HT-29 (cell line): ENCODE data around the gene SATB1. TPM values are rescaled to one million over a fixed set of nuclear protein-coding genes. Genes with fewer than 3 reads are reported as not detected.
A peak's percentile ranks its signal among the peaks of the same experiment; 100 is the strongest.

Experiments used
- DNase-seq: peaks from one replicate; pipeline ENCODE4 v3.0.0-alpha.2; 2015; ENCODE audit warnings: low spot score
- total RNA-seq: library from RNA; depleted of rRNA; stranded (reverse); fragments of >200 nt; shearing (Covaris generic); gene quantifications from 2 replicates; pipeline ENCODE4 v1.2.3, GENCODE V29; 2014

Gene SATB1
- total RNA-seq, 1 experiment from 2014 or later: 12.6 TPM

DNA sequence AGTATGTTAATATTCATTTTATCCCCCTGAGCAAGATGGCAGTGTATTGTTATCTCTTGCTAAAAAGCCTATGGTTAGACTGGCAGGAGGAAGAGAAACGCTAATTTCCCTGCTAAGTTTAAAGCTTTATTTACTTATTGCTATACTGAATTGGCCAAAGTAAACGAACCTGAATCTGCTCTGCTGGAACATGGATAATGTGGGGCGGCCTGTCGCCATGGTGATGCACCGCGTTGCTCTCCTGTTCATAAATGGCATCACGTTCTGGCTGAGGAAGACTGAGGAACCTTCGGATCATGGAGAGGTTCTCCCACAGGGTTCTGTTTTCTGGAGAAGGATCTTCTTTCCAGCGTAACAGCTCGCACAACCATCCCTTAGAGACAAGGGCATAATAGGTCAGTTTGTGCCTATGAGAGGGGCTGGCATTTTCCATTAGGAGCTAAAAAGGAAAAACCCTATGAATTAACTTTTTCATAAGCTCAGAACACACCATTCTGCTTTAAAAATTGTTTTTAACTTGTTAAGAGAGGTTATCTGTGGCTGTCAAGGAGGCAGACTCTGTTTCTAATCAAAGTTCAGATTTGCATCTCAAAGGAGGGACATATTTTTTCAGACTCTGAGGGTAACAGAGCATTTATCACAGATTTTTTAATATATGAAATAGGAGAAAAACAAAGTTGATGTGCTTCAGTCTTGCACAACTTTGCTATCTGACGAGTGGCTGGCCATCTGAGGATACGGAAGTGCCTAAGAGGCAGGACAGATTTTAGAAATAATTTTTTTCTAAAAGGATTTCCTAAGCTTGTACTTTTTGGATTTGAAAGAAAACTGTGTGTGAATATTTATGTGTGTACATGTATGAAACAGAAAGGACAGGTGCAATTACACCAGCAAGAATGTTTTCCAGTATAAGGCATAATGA lies 73.1 kb downstream of the SATB1 start:
- peak; percentile 5 for DNase-seq

DNA sequence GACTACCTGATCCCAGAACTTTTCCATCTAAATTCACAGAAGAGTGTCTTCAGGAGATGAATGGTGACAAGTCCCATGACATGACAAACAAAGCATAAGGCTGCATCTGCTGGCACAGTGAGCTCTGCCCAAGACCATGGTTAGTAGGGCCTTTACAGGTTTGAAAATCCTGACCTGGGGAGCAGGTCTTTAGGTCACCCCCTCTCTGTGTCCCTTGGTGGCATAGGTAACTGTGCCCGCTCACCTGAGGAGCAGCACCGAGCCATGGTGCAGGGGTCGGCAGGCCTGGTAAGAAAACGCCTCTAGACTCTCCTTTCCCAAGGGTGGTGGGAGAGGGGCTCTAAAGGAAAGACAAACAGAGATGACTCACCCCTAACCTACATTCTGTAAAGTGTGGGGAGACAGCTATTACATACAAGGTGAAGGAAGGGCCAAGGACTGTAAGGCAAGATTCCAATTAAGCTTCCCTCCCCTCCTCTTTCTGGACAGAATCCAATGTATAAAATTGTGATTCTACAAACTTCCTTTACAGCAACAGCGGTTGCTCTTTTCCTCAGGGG lies 74.0 kb downstream of the SATB1 start:
- DNase-seq: no peak

DNA sequence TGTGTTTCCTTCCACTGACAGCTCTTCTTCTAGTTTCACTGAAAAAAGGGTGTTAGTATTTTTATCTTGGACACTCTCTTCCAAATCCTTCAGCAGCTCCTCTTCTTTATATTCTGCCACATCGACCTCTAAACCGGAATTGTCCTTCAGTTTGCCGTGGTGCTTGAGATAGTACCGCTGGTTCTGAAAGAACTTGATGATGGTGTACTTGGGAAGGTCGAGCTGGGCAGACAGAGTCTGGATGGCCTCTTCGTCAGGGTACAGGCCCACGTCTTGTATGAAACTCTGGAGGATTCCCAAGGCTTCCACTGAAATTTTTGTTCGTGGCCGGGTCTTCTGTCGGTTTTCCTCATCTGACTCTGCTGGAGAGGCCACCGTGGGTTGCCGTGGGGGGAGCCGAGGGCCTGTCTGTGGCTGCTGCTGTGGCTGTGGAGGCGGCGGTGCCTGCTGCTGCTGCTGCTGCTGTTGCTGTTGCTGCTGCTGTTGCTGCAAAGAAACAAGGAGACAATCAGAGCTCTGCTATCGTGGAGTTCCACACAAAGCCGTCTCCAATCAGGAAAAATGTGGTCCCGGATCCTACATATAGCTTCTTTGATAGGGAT lies 75.8 kb downstream of the SATB1 start:
- no peak for DNase-seq

DNA sequence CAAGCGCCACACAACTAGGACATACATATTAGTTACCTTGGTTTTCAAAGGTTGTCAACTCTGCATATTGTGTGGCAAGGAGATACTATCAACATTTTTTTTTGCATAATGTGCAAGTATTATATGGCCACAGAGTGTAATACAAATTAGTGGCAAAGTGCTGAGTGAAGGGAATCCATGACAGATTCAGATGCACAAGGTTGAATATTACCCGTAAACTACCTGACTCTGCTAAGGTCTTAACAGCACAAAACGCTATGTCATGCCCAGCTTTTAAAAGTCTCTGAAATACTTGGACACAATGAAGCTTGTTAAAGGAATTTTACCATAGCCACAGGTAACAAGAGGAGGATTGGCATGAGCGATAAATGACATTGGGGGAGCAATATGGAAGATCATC lies 79.0 kb downstream of the SATB1 start:
- DNase-seq: no peak

DNA sequence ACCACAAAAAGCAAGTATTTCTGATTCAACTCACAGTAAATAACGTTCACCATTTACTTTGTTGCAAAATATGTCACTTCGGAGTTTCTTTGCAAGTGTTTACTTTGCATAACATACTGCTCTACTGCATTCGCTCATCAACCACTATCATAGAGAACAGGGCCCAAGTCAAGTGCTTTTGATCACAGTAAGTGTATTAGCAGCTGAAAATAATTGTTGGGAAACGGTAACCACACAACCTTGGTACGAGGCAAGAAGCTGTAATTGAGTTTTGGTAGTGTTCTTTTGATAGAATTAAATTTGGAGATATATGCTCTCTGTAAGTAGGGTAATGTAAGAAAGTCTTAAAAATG lies 80.1 kb downstream of the SATB1 start:
- DNase-seq: no peak

DNA sequence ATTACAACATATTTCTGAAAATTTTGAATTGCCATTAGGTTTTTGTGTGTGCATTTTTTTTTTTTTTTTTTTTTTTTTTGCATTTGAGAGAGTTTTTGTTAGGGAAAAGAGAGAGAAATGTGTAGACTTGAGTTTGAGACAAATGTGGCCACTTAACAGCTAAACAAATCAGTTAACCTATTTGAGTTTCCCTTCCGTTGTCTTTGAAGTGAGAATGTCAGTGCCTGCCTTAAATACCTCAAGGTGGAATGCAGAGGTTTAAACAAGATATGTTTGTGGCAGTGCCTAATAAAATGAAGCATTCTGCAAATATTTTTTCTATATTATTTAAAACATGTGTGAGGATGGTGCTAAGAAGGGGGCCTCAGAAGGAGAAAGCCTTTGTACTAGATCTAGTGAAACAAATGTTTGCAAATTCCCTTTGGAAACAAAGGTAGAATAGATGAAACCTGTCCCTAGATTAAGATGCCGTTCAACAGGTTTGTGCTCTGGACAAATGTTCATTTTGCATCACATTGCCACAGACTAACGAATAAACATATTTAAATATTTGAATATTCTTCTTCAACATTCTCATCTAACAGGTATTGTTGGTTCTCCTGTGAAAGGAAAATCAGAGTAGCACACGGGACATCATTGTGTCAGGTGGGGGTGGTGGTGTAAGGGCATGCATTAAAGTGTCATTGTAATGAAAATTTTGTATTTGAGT lies 80.7 kb downstream of the SATB1 start:
- no peak for DNase-seq

DNA sequence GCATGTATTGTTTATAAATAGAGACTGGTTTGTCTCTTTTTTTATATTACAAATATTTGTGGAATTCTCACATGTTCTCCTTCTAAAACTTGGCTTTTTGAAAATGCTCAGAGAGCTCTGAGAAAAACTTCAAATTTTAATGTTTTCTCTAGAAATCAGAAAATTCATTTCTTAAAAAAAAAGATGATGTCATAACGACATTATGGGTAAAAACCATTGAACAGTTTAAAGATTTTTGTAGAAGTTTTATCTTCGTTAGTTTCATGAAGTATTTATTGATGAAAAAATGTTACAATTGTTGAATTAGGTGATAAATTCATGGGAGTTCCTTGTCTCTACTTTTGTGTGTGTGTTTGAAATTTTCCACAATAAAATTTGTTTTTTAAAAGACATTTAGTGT lies 81.3 kb downstream of the SATB1 start:
- no peak for DNase-seq

DNA sequence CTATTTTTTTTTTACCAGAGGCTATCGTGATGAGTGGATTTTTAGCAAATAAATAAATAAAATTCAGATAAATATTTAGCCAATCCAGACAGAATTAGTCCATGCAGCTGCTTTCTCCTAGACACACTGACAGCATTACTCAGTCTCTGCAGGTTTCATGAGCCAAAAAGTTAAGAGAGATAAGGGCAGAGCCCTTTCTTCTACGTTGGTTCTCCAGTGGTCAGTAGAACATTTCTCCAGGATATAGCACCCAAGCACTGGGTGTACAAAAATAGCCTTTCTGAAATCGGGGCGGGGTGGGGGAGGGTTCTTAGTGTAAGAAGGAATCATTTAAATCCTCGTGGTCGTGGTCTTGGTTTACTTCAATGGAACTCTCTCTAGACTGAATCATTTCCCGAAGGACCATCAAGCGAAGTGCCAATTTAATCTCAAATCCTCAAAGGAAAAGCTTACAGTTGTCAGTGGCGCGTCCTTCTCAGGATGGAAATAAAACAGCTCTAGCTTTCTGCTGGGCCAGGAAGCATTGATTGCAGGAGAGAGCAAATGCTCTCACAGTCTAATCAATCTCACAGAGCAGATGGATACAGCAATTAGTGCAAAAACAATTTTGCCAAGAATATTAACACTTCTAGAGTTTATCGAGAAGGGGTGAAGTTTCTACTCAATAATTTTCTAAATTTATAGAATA lies 86.2 kb downstream of the SATB1 start:
- no peak for DNase-seq

DNA sequence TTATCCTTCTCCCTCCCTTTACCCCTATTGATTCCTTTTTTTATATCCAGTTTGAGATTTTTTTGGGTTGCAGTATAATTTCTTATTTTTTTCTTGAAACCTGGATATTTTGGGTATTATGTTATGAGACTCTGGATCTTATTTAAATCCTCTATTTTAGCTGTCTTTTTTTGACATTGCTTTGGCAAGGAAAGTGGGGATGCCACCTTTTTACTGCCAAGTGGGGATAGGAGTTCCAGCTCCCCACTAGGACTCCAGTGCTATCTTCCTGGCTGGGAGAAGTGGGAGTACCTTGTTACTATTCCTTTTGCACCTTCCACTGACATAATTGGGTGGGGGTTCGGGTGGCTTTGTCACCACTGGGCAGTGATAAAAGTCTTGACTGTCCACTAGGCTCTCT lies 87.9 kb downstream of the SATB1 start:
- DNase-seq: no peak

DNA sequence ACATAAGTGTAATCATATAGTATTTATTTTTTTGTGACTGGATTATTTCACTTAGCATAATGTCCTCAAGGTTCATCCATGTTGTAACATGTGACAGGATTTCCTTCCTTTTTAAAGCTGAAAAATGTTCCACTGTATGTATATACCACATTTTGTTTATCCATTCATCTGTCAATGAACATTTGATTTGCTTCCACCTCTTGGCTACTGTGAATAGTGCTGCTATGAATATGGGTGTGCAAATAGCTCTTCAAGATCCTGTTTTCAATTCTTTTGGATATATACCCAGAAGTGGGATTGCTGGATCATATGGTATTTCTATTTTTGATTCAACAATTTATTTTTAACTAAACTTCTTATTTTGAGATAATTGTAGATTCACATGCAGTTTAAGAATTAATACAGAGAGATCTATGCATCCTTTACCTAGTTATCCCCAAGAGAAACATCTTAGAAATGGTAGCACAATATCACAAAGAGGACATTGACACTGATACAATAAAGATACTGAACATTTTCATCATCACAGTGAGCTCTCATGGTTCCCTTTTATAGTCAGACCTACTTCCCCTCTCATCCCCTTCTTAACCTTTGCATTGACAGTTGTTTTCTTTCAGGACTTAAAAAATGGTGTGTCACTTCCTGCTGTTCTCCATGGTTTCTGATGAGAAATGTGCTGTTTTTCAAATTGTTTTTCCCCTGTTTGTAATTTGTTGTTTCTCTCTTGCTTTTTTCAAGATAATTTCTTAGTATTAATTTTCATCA lies 90.1 kb downstream of the SATB1 start:
- DNase-seq: no peak

DNA sequence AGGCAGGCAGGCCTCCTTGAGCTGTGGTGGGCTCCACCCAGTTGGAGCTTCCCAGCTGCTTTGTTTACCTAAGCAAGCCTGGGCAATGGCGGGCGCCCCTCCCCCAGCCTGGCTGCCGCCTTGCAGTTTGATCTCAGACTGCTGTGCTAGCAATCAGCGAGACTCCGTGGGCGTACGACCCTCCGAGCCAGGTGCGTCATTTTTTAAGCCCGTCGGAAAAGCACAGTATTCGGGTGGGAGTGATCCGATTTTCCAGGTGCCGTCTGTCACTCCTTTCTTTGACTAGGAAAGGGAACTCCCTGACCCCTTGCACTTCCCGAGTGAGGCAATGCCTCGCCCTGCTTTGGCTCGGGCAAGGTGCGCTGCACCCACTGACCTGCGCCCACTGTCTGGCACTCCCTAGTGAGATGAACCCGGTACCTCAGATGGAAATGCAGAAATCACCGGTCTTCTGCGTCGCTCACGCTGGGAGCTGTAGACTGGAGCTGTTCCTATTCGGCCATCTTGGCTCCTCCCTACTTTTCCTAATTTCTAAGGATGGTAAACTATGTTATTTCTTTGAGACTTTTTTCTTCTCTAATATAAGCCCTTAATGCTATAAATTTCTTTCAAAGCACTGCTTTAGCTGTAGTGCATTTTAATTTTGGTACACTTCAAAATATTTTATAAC lies 94.2 kb downstream of the SATB1 start:
- peak; percentile 31 for DNase-seq

DNA sequence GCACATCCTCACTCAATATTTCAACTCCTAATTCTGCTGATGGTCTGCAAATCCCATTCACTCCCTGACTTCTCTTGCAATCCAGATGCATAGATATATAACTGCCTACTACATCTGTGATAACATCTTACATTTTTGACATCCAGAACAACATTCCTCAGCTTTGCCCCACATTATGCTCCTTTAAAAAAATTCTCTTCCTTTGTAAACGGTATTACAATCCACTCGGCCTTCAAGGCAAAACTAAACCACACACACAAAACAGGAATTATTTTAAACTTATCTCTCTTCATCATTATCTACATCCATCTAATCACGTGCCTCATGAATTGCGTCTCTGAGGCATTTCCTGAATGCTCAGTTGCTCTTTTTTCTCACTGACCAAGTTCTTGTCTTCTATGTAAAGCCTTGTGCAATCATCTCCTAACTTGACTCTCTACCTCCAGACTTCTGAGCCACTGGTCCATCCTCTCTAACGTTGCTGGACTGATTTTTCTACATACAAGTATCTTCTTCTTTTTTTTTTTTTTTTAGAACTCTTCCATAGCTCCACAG lies 117.0 kb downstream of the SATB1 start:
- DNase-seq: no peak

DNA sequence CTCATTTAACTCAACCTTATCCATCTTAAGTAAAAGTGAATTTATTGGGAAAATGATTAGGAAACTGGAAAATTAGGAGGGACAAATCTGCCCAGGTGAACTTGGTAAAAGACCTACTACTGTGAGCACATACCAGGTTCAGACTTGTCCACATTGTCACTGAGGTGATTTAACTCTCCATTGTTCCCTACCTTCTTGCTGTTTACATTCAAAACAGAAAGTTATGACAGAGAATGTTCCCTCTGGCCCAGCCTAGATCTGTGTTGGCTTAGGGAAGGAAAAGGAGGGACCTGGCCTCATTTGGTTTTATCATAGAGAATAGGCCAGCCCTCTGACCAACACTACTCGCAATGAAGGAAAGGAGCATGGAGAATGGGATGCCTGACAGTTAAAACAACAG lies 117.6 kb downstream of the SATB1 start:
- no peak for DNase-seq

DNA sequence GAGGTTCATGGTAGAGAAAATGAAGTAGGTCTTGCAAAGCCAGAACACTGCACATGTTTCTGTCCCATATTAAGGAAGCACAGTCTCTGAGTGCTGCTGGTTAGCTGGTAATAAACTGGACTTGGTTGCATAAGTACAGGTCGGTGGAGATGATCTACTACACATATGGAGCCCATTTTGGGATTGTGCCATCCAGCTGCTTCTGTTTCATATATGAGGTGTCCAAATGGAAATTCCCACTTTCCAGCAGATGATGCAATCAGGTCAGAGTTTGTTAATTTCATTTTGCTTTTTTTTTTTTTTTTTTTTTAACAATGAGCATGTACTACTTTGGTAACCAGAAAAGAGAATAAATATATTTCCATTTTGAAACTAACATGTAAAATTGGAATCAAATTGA lies 122.6 kb downstream of the SATB1 start:
- no peak for DNase-seq

DNA sequence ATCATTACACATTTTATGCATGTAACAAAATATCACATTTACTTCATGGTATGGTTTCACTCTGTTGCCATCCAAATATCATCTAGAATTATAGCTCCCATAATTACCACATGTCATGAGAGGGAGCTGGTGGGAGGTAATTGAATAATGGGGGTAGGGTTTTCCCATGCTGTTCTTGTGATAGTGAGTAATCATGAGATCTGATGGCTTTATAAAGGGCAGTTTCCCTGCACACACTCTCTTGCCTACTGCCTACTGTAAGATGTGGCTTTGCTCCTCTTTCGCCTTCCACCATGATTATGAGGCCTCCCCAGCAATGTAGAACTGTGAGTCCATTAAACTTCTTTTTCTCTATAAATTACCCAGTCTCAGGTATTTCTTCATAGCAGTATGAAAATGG lies 123.4 kb downstream of the SATB1 start:
- DNase-seq: no peak

DNA sequence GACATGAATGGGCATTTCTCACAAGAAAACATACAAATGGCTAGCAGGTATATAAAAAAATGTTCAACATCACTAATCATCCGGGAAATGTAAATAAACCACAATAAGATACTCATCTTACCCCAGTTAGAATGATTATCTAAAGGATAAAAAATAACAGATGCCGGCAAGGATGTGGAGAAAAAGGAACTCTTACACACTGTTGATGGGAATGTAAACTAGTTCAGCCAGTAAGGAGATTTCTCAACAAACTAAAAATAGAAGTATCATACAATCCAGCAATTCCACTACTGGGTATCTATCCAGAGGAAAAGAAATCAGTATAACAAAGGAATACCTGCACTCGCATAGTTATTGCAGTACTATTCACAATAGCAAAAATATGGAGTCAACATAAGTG lies 124.2 kb downstream of the SATB1 start:
- DNase-seq: no peak

DNA sequence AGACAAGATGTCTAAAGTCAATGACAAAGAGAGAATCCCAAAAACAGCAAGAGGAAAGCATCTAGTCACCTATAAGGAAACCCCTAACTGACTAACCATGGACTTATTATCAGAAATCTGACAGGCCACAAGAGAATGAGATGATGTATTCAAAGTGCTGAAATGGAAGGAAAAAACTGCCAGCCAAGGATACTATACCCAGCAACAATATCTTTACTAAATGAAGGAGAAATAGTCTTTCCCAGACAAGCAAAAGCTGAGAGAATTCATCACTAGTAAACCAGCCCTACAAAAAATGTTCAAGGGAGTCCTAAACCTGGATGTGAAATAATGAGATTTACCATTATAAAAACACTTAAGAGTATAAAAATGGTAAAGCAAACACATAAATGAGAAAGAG lies 128.0 kb downstream of the SATB1 start:
- DNase-seq: no peak
